ENCODE data around the gene CREG2.

The CREG2 gene

DNA sequence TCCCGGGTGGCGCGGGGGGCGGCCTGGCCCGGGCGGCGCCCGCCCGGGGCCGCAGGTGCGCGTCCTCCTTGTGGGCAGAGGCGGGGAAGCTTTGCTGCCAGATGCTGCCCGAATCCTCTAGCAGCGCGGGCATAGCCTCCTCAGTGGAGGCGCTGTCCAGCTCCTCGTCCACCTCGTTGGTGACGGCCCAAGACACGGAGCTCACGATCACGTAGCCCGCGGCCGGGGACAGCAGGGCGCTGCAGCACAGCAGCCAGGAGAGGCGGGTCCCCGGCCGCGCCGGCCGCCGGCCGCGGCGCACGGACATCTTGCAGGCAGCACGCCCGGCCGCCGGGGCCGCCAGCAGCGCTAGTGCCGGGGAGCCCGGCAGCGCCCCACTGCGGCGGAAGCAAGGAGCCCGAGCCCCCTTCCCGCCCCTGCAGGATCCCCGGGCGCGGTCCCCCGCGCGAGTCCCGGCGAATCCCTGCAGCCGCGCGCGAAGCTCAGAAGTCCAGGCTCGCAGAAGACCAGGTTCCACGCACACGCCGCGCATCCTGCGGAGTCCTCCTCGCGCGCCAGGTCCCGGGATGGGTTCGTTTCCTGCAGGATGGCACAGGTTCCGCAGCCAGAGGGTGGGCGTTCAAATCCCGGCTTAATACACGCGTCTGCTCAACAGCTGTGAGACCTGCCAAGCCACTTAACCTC, at the start of gene CREG2:
CREG2 (minus strand) TSS at position 353 of the 684 bp plus-strand sequence; CDS start at position 307, 46 bp downstream.
- Mint-ChIP-seq H3K36me3 (ENCODE audit: low read depth) (no peaks in the 10 kb centered on the region), H3K4me1 (ENCODE audit: low read depth) (peaks cover 8% of the 10 kb centered on the region), H3K9me3 (no peaks in the 10 kb centered on the region), H3K27ac (no peak within 1 kb of the TSS), H3K27me3 (ENCODE audit: low read depth) (peaks cover 70% of the 10 kb centered on the region), H3K4me3 (peak within 1 kb of the TSS; percentile 72)
- peak; percentile 58 for DNase-seq (ENCODE audit: low spot score)

DNA sequence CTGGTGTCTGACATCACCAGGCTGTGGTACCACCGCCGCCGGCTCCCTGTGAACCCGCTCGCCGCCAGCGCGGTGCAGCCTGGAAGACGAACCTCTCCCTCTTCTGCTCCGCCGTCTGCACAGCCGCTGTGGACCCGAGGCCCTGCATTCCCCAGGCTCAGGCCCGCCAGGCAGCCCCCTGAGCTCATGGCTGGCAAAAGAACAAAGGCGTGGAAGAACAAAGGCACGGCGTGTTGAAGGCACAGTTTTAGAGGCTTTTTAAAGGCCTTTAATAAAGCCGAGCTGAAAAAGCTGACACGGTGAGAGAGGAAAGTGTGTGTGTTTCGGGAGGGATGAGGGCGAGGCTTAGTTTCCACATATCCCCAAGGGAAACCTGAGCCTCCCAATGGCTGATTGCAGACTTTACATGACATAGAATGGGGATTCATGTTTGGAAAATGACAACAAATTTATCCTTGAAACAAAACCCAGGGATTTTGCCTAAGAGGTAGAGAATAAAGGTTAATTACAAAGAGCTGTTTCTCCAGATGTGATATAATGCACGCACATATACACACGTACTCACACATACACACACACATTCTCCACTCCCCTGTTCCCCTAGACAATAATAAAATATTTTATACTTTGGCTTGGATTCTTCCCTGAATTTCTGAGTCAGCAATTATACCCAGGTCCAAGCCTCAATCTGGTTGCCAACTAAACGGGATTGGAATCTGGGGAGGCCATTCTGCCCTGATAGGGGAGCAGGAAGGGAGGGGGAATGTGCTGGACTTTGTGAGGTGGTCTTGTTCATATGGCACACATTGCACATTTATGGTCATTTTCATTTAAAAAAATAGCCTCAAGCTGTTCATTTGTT, 47.9 kb upstream of the CREG2 start:
- peaks cover 9% of the 10 kb centered on the region for H3K36me3 Mint-ChIP-seq (ENCODE audit: low read depth)
- H3K27me3 Mint-ChIP-seq (ENCODE audit: low read depth) = peaks cover 2% of the 10 kb centered on the region
- H3K4me1 Mint-ChIP-seq (ENCODE audit: low read depth) = peaks cover 14% of the 10 kb centered on the region
- H3K4me3 Mint-ChIP-seq = no peak overlapping the region
- no peak overlapping the region for H3K27ac Mint-ChIP-seq
- no peak for DNase-seq (ENCODE audit: low spot score)
- no peaks in the 10 kb centered on the region for H3K9me3 Mint-ChIP-seq

- no peaks in the 10 kb centered on the region for H3K9me3 Mint-ChIP-seq
- H3K4me1 Mint-ChIP-seq (ENCODE audit: low read depth) = peaks cover 14% of the 10 kb centered on the region
- H3K36me3 Mint-ChIP-seq (ENCODE audit: low read depth) = peaks cover 10% of the 10 kb centered on the region
- H3K27me3 Mint-ChIP-seq (ENCODE audit: low read depth) = peaks cover 2% of the 10 kb centered on the region
- H3K27ac Mint-ChIP-seq = no peak overlapping the region
- H3K4me3 Mint-ChIP-seq = no peak overlapping the region
- DNase-seq (ENCODE audit: low spot score) = no peak
These were observed 46.2 kb upstream of the CREG2 start for GRCh38 chr2:101433465-101433864.

GRCh38 chr2:101432411-101433181, 45.3 kb upstream of the CREG2 start:
- no peak overlapping the region for H3K4me3 Mint-ChIP-seq
- DNase-seq (ENCODE audit: low spot score) = peak; percentile 19
- H3K27me3 Mint-ChIP-seq (ENCODE audit: low read depth) = peaks cover 2% of the 10 kb centered on the region
- H3K9me3 Mint-ChIP-seq = no peaks in the 10 kb centered on the region
- H3K27ac Mint-ChIP-seq = no peak overlapping the region
- peaks cover 10% of the 10 kb centered on the region for H3K36me3 Mint-ChIP-seq (ENCODE audit: low read depth)
- H3K4me1 Mint-ChIP-seq (ENCODE audit: low read depth) = peaks cover 14% of the 10 kb centered on the region

- DNase-seq (ENCODE audit: low spot score) = no peak
- Mint-ChIP-seq H3K36me3 (ENCODE audit: low read depth) (peaks cover 10% of the 10 kb centered on the region), H3K9me3 (no peaks in the 10 kb centered on the region), H3K27me3 (ENCODE audit: low read depth) (no peaks in the 10 kb centered on the region), H3K27ac (no peak overlapping the region), H3K4me3 (no peak overlapping the region), H3K4me1 (ENCODE audit: low read depth) (peaks cover 14% of the 10 kb centered on the region)
These were observed 44.2 kb upstream of the CREG2 start for GRCh38 chr2:101431486-101431885.

- H3K27ac Mint-ChIP-seq = no peak overlapping the region
- H3K36me3 Mint-ChIP-seq (ENCODE audit: low read depth) = peaks cover 10% of the 10 kb centered on the region
- DNase-seq (ENCODE audit: low spot score) = no peak
- H3K27me3 Mint-ChIP-seq (ENCODE audit: low read depth) = no peaks in the 10 kb centered on the region
- no peaks in the 10 kb centered on the region for H3K9me3 Mint-ChIP-seq
- peaks cover 14% of the 10 kb centered on the region for H3K4me1 Mint-ChIP-seq (ENCODE audit: low read depth)
- H3K4me3 Mint-ChIP-seq = no peak overlapping the region
These were observed 42.9 kb upstream of the CREG2 start for GRCh38 chr2:101430156-101430555.

GRCh38 chr2:101429453-101429852, 42.1 kb upstream of the CREG2 start:
- no peak overlapping the region for H3K27ac Mint-ChIP-seq
- H3K36me3 Mint-ChIP-seq (ENCODE audit: low read depth) = peaks cover 10% of the 10 kb centered on the region
- H3K27me3 Mint-ChIP-seq (ENCODE audit: low read depth) = no peaks in the 10 kb centered on the region
- H3K4me3 Mint-ChIP-seq = no peak overlapping the region
- peaks cover 13% of the 10 kb centered on the region for H3K4me1 Mint-ChIP-seq (ENCODE audit: low read depth)
- DNase-seq (ENCODE audit: low spot score) = no peak
- H3K9me3 Mint-ChIP-seq = no peaks in the 10 kb centered on the region

GRCh38 chr2:101428422-101429176, 41.3 kb upstream of the CREG2 start:
- peaks cover 7% of the 10 kb centered on the region for H3K4me1 Mint-ChIP-seq (ENCODE audit: low read depth)
- no peak overlapping the region for H3K27ac Mint-ChIP-seq
- no peak for DNase-seq (ENCODE audit: low spot score)
- H3K27me3 Mint-ChIP-seq (ENCODE audit: low read depth) = no peaks in the 10 kb centered on the region
- H3K36me3 Mint-ChIP-seq (ENCODE audit: low read depth) = peaks cover 8% of the 10 kb centered on the region
- H3K4me3 Mint-ChIP-seq = no peak overlapping the region
- H3K9me3 Mint-ChIP-seq = no peaks in the 10 kb centered on the region

DNA sequence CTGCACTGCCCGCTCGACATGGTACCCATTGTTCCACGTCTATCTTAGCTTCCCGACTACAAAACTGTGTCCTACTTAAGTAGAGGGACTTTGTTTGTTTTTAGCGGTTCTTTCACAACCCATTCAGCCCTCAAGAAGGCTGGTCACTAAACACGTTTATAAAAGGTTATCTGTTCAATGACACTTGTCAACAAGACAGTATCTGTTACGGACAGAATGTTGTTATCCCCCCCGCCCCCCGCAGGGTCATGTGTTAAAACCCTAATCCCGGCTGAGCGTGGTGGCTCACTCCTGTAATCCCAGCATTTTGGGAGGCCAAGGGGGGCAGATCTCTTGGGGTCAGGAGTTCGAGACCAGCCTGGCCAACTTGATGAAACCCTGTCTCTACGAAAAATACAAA, 40.4 kb upstream of the CREG2 start:
- Mint-ChIP-seq H3K4me3 (no peak overlapping the region), H3K36me3 (ENCODE audit: low read depth) (peaks cover 8% of the 10 kb centered on the region), H3K27ac (no peak overlapping the region)

GRCh38 chr2:101427240-101427639, 39.9 kb upstream of the CREG2 start:
- H3K4me1 Mint-ChIP-seq (ENCODE audit: low read depth) = peaks cover 2% of the 10 kb centered on the region
- H3K27ac Mint-ChIP-seq = no peak overlapping the region
- no peak for DNase-seq (ENCODE audit: low spot score)
- H3K36me3 Mint-ChIP-seq (ENCODE audit: low read depth) = peaks cover 8% of the 10 kb centered on the region
- no peak overlapping the region for H3K4me3 Mint-ChIP-seq
- no peaks in the 10 kb centered on the region for H3K9me3 Mint-ChIP-seq
- no peaks in the 10 kb centered on the region for H3K27me3 Mint-ChIP-seq (ENCODE audit: low read depth)

More for the DNA sequence above, 40.4 kb upstream of the CREG2 start:
- Mint-ChIP-seq H3K4me1 (ENCODE audit: low read depth) (peaks cover 4% of the 10 kb centered on the region), H3K27me3 (ENCODE audit: low read depth) (no peaks in the 10 kb centered on the region), H3K9me3 (no peaks in the 10 kb centered on the region)
- no peak for DNase-seq (ENCODE audit: low spot score)

- Mint-ChIP-seq H3K36me3 (ENCODE audit: low read depth) (peaks cover 5% of the 10 kb centered on the region), H3K4me3 (no peak overlapping the region), H3K4me1 (ENCODE audit: low read depth) (no peaks in the 10 kb centered on the region), H3K9me3 (no peaks in the 10 kb centered on the region), H3K27me3 (ENCODE audit: low read depth) (no peaks in the 10 kb centered on the region), H3K27ac (no peak overlapping the region)
- no peak for DNase-seq (ENCODE audit: low spot score)
These were observed 39.5 kb upstream of the CREG2 start for GRCh38 chr2:101426822-101427221.

DNA sequence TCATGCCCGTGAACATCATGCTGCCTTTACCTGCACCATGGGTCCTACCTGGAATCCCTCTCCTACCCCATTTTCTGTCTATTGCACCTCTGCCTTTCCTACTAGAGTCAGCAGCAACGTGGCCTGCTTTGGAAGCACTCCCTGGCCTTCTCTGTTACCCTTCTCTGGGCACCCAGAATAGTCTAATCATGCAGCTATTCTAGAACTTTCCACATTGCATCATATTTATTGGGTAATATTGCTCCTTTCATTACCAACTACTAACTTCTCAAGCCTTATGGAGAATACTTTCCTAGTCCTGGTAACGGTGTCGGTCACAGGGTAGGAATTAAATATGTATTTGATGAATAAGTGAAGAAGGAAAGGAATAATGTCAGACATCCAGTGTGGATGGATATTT, 33.3 kb upstream of the CREG2 start:
- no peak for DNase-seq (ENCODE audit: low spot score)
- no peaks in the 10 kb centered on the region for H3K27me3 Mint-ChIP-seq (ENCODE audit: low read depth)
- no peak overlapping the region for H3K27ac Mint-ChIP-seq
- no peaks in the 10 kb centered on the region for H3K4me1 Mint-ChIP-seq (ENCODE audit: low read depth)
- H3K36me3 Mint-ChIP-seq (ENCODE audit: low read depth) = no peaks in the 10 kb centered on the region
- no peak overlapping the region for H3K4me3 Mint-ChIP-seq
- no peaks in the 10 kb centered on the region for H3K9me3 Mint-ChIP-seq

DNA sequence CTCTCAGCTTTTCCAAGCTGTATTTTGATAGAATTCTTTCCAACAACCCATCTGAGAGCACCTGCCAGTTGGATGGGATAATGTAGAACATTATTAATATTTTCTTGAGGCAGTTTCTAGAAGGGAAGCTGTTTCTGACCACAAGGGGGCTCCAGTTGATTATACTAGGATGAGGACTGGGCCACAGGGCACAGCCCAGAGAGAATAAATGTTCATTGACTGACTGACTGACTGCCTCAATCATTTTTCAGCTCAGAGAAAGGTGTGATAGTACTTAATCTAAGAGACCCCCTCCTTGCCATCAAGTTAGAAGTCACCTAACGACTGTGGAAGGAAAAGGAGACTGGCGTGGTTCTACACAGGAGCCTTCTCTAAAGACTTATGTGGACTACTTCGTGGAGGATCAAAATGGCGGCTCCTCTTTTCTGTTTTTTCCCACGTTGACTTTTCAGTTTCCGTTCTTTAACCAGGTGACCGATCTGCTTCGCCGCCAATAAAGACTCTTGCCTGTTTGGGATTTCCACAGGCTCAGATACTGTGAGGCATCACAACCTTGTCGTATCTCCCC, 31.9 kb upstream of the CREG2 start:
- Mint-ChIP-seq H3K4me1 (ENCODE audit: low read depth) (no peaks in the 10 kb centered on the region), H3K36me3 (ENCODE audit: low read depth) (no peaks in the 10 kb centered on the region), H3K4me3 (no peak overlapping the region), H3K9me3 (no peaks in the 10 kb centered on the region), H3K27ac (no peak overlapping the region), H3K27me3 (ENCODE audit: low read depth) (no peaks in the 10 kb centered on the region)
- DNase-seq (ENCODE audit: low spot score) = peak; percentile 42
